Measurements from ENCODE around the gene GLRA1. TPM values are rescaled to one million over a fixed set of nuclear protein-coding genes. Genes with fewer than 3 reads are reported as not detected.
"Not testable (repeated sequence)": the region's sequence is repeated elsewhere in the genome, so short reads cannot be mapped to it uniquely, and the experiment has no call there.

Gene GLRA1
- total RNA-seq, 1 experiment from 2014 or later: not detected

- peak; percentile 30 for DNase-seq (ENCODE audit: low read depth)
Measured at GRCh38 chr5:151886546-151887275, 37.9 kb downstream of the GLRA1 start.

GRCh38 chr5:151885138-151885908 is 39.3 kb downstream of the GLRA1 start:
- peak; percentile 87 for DNase-seq (ENCODE audit: low read depth)

GRCh38 chr5:151881621-151882225 is 42.9 kb downstream of the GLRA1 start:
- DNase-seq (ENCODE audit: low read depth): no peak

DNA sequence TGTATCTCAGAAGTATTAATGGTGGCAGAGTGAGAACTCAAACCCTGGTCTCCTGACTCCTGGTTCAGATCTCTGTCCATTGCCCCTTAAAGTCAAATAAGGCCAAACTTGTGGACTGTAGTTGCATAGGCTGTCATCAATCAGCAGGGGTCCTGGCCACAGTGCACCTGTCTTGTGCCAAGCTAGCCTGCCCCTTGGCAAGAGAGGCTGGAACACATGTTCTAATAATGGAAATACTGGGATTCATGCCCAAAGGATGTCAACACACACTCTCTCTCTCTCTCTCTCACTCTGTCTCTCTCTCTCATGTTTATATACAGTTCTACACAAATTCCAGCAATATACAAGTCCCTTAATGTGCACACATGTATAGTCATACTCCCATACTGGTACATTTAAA is 44.3 kb downstream of the GLRA1 start:
- no peak for DNase-seq (ENCODE audit: low read depth)

GRCh38 chr5:151873701-151874100 is 51.0 kb downstream of the GLRA1 start:
- no peak for DNase-seq (ENCODE audit: low read depth)

GRCh38 chr5:151872701-151873100 is 52.0 kb downstream of the GLRA1 start:
- DNase-seq (ENCODE audit: low read depth): no peak

- peak; percentile 93 for DNase-seq (ENCODE audit: low read depth)
Measured at GRCh38 chr5:151870820-151871219, 53.8 kb downstream of the GLRA1 start.

DNA sequence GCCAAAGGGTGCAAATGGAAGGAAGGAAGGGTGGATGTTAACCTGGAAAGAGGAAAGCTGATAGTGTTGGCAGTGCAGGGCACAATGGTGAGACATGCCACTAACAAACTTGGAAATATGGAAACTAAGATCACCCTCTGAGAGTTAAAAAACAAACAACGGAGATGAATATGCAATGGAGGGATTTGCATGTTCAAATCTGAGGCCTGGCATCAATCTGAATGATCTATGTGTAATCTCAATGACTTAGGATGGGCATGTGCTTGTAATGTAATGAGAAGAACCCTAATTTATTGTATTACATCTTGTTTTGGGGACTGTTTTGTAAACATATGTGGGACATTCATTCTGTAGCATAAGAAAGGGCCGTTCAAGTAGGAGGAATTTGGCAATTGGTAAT is 54.4 kb downstream of the GLRA1 start:
- no peak for DNase-seq (ENCODE audit: low read depth)

DNA sequence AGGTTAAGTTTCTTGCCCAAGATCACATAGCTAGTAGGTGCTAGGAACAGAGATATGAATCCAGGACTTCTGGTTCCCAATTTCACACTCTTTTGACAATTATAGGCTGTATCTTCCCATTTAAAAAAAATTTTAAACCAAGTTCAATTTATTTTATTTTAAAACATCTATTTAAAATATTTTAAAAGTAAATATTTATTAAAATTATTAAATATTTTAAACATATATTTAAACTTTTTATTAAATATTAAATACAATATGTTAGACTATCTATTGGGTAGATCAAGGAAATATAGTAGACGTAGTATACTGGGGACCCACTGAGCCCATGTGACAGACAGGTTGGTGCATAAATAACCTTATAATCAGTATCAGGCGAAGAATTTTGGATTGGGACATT is 54.8 kb downstream of the GLRA1 start:
- no peak for DNase-seq (ENCODE audit: low read depth)

GRCh38 chr5:151868451-151868850 is 56.2 kb downstream of the GLRA1 start:
- DNase-seq (ENCODE audit: low read depth): no peak

DNA sequence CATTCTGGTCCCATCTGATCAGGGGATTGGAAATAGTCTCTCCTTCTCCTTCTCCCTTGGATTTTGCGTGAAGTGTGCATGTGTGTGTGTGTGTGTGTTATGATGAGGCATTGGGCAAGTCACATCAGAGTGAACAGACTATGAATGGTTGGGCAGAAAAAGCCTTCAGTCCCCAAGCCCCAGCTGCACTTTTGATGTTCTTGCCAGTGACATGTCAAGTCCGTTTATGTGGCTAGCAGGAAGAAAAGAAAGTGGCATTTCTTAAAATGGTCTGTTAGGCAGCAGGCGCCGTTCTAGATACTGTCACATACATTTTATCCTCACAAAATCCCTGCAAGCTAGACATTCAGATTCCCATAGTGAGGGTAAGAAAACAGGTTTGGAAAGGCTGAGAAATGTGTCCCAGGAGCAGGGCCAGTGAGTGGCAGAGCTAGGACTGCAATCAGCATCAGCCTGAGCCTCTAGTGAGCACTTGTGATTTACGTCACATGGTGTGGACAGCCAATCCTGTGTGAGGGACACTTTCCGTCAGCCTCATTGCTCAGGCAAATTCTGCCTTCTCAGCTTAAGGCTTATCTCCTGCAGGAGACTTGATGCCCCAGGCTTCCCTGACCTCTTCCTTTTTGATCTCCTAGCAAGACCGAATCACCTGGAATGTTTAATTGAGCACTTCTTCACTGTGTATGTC is 60.4 kb downstream of the GLRA1 start:
- DNase-seq (ENCODE audit: low read depth): no peak

GRCh38 chr5:151863566-151863965 is 61.1 kb downstream of the GLRA1 start:
- no peak for DNase-seq (ENCODE audit: low read depth)

DNA sequence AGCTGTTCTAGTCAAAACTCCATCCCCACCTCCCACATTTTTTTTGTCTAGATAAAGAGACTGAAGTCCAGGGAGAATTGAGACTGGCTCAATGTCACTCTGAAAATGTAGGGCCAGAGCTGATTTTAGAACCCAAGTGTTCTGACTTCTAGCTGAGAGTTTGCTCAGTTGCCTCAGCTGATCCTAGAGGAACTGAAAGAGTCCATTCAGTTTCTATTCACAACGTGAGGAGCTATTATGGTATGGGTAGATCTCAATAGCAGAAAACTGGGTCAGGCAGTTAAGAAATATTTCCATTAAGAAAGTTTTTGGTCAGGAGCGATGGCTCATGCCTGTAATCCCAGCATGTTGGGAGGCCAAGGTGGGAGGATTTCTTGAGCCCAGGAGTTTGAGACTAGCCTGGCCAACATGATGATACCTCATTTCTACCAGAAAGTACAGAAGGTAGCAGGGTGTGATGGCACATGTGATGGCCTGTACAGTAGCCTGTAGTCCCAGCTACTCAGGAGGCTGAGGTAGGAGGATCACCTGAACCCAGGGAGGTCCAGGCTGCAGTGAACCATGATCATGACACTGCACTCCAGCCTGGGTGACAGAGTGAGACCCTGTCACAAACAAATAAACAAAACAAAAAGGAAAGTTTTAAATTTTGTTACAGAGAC is 61.7 kb downstream of the GLRA1 start:
- DNase-seq (ENCODE audit: low read depth): no peak

GRCh38 chr5:151860867-151861266 is 63.8 kb downstream of the GLRA1 start:
- DNase-seq (ENCODE audit: low read depth): not testable (repeated sequence)

GRCh38 chr5:151856861-151857260 is 67.8 kb downstream of the GLRA1 start:
- DNase-seq (ENCODE audit: low read depth): no peak

- no peak for DNase-seq (ENCODE audit: low read depth)
Measured at GRCh38 chr5:151855701-151856100, 69.0 kb downstream of the GLRA1 start.

DNA sequence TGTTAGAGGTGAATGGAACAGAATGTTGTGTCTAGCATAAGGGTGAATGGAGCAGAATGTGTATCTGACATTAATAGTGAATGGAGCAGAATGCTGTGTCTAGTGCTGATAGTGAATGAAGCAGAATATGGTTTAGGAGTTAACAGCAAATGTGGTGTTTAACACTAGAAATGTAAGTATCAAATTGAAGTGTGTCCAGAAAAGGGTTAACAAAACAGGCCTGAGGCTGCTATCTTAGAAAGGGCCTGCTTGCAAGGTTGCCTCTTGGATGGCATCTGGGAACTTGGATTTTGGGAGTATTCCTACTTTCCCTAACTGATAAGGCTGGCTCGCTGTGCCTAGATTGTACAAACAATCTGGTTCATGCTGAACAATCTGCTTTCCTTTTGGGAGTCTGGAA is 76.8 kb downstream of the GLRA1 start:
- no peak for DNase-seq (ENCODE audit: low read depth)

DNA sequence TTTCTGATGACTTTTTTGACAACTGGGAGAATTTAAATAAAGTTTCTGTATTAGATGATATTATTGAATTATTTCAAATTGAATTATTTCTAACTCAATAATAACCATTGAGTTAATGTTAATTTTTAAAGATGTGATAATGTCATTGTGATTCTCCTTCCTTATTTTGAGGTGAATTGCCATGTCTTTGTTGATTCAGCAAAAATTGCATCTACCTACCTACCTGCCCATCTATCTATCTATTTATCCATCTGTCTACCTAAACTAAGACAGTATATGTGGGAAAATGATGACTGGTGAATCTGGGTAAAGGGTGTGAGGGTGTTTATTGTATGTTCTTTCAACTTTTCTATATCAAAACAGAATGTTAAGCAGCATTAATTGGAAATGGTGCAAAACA is 77.9 kb downstream of the GLRA1 start:
- DNase-seq (ENCODE audit: low read depth): no peak

DNA sequence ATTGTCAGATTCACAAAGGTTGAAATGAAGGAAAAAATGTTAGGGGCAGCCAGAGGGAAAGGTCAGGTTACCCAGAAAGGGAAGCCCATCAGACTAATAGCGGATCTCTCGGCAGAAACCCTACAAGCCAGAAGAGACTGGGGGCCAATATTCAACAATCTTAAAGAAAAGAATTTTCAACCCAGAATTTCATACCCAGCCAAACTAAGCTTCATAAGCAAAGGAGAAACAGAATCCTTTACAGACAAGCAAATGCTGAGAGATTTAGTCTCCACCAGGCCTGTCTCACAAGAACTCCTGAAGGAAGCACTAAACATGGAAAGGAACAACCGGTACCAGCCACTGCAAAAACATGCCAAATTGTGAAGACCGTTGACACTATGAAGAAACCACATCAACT is 91.8 kb downstream of the GLRA1 start:
- not testable (repeated sequence) for DNase-seq (ENCODE audit: low read depth)

DNA sequence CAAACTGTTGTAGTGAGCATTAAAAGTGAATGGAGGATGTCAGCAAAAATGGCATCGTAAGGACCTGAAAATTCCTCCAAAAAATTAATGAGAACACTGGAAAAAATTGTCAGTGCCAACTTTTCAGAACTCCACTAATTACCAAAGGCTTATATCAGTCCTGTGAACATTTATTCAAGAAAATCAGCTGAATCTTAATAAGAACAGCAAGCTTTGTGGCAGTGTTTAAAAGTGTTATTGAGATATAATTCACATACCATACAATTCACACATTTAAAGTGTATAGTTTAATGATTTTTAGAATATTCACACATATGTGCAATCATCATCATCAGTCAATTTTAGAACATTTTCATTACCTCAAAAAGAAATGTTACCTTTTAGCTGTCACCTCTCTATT is 95.3 kb downstream of the GLRA1 start:
- no peak for DNase-seq (ENCODE audit: low read depth)

DNA sequence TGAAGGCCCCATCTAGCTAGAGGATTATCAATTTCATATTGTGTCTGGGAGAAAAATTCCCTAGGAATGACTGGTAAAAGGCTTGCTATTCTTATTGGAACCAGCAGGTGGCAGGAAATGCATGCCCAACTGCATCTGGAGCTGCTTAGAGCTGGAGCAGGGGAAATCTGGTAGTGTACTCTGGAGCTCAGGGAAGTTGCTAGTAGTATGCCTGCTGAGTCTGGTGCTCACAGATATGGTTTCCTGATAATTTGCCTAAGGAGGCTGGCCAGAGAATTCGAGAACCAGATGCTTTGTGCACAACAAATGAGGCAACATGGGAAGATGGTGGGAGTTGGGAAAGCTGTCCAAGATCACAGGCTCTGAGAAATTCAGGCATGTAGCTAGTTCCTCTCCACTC is 99.2 kb downstream of the GLRA1 start:
- peak; percentile 50 for DNase-seq (ENCODE audit: low read depth)
